Neural cell (in vitro differentiated cells): ENCODE results near the gene NOS1AP. TPM values are rescaled to one million over a fixed set of nuclear protein-coding genes. Genes with fewer than 3 reads are reported as not detected.

Experiments
- H2AFZ ChIP-seq: fragments of 200-600, 300-800 bp; sonication (generic), shearing (Covaris generic); 2 replicates; pipeline ENCODE4 v1.6.0; 2014; ENCODE audit warnings: low read depth, mild to moderate bottlenecking, antibody characterized with exemption, low read length, moderate library complexity
- H3F3A ChIP-seq: fragments of 200-600 bp; shearing (Covaris generic); 2 replicates; pipeline ENCODE4 v1.6.1; 2016; ENCODE audit warnings: mild to moderate bottlenecking, moderate library complexity, mixed read lengths, antibody characterized with exemption, low read length; ENCODE audit not compliant: insufficient read depth, poor library complexity, severe bottlenecking
- H3K27ac ChIP-seq: fragments of 200-600, 300-800 bp; sonication (generic), shearing (Covaris generic); 2 replicates; pipeline ENCODE4 v1.5.1; 2014; ENCODE audit warnings: mild to moderate bottlenecking, low read length, moderate library complexity
- H3K27me3 ChIP-seq: fragments of 300-800, 200-600 bp; sonication (generic), shearing (Covaris generic); 2 replicates; pipeline ENCODE4 v1.6.0; 2014; ENCODE audit warnings: mild to moderate bottlenecking, low read depth, low read length, moderate library complexity; ENCODE audit not compliant: insufficient read depth
- H3K36me3 ChIP-seq: fragments of 300-800, 200-600 bp; sonication (generic), shearing (Covaris generic); 2 replicates; pipeline ENCODE4 v1.5.1; 2014; ENCODE audit warnings: mild to moderate bottlenecking, antibody characterized with exemption, low read length, moderate library complexity; ENCODE audit not compliant: insufficient read depth
- H3K4me2 ChIP-seq: fragments of 300-800, 200-600 bp; sonication (generic), shearing (Covaris generic); 2 replicates; pipeline ENCODE4 v1.6.0; 2014; ENCODE audit warnings: mild to moderate bottlenecking, low read length
- H3K4me3 ChIP-seq: fragments of 300-800, 200-600 bp; sonication (generic), shearing (Covaris generic); 2 replicates; pipeline ENCODE4 v1.5.1; 2014; ENCODE audit warnings: mild to moderate bottlenecking, low read length, moderate library complexity
- H3K79me2 ChIP-seq: fragments of 200-600 bp; shearing (Covaris generic); replicated peaks from 2 replicates; pipeline ENCODE4 v1.6.0; 2014; ENCODE audit warnings: mild to moderate bottlenecking, low read length, moderate library complexity; ENCODE audit not compliant: insufficient read depth
- H3K9ac ChIP-seq: fragments of 300-800, 200-600 bp; sonication (generic), shearing (Covaris generic); 2 replicates; pipeline ENCODE4 v1.6.1; 2016; ENCODE audit warnings: mild to moderate bottlenecking, low read length, mixed read lengths
- H3K9me2 ChIP-seq: fragments of 200-600 bp; shearing (Covaris generic); 2 replicates; pipeline ENCODE4 v1.6.1; 2016; ENCODE audit warnings: mild to moderate bottlenecking, low read length, mixed read lengths; ENCODE audit not compliant: insufficient read depth
- H3K9me3 ChIP-seq: fragments of 200-600, 300-800 bp; sonication (generic), shearing (Covaris generic); 2 replicates; pipeline ENCODE4 v1.6.1; 2016; ENCODE audit warnings: mild to moderate bottlenecking, mixed run types, low read length, moderate library complexity, mixed read lengths
- H4K20me1 ChIP-seq: fragments of 200-600 bp; shearing (Covaris generic); 2 replicates; pipeline ENCODE4 v1.6.1; 2016; ENCODE audit warnings: mild to moderate bottlenecking, mixed run types; ENCODE audit not compliant: insufficient read depth
- EP300 ChIP-seq: fragments of 450-650 bp; conservative IDR thresholded peaks from 2 replicates; pipeline ENCODE4 v1.6.1; 2014; ENCODE audit warnings: antibody characterized with exemption, mild to moderate bottlenecking, moderate library complexity; ENCODE audit not compliant: poor library complexity, severe bottlenecking
- EZH2 ChIP-seq: fragments of 200-600, 300-800 bp; shearing (Covaris generic), sonication (generic); IDR thresholded peaks from 2 replicates; pipeline ENCODE4 v1.6.1; 2014; ENCODE audit warnings: antibody characterized with exemption, low read length, borderline replicate concordance, mild to moderate bottlenecking; ENCODE audit not compliant: insufficient read depth, poor library complexity, severe bottlenecking
- MXI1 ChIP-seq: fragments of 450-650 bp; conservative IDR thresholded peaks from 2 replicates; pipeline ENCODE4 v1.6.1; 2014; ENCODE audit warnings: antibody characterized with exemption, mild to moderate bottlenecking; ENCODE audit not compliant: poor library complexity, severe bottlenecking
- POLR2AphosphoS5 ChIP-seq: IDR thresholded peaks from 2 replicates; pipeline ENCODE4 v1.6.1; 2012
- RAD21 ChIP-seq: fragments of 450-650 bp; conservative IDR thresholded peaks from 2 replicates; pipeline ENCODE4 v1.6.1; 2014; ENCODE audit warnings: antibody characterized with exemption, mild to moderate bottlenecking, moderate library complexity
- SMC3 ChIP-seq: fragments of 450-650 bp; conservative IDR thresholded peaks from 2 replicates; pipeline ENCODE4 v1.6.1; 2014; ENCODE audit warnings: antibody characterized with exemption, mild to moderate bottlenecking, moderate library complexity; ENCODE audit not compliant: poor library complexity
- TAF1 ChIP-seq: IDR thresholded peaks from 2 replicates; pipeline ENCODE4 v1.6.1; 2012; ENCODE audit warnings: low read depth
- polyA plus RNA-seq: library from polyadenylated mRNA; depleted of rRNA; stranded (reverse); fragments of >200 nt; gene quantifications from 2 replicates; pipeline ENCODE4 v1.2.3, GENCODE V29; 2014
- TF ChIP-seq, protein P1 (sequence below): IDR thresholded peaks from 2 replicates; pipeline ENCODE4 v1.6.1; 2012; ENCODE audit warnings: borderline replicate concordance

NOS1AP gene
- polyA plus RNA-seq, 1 donor from 2014 or later: 5.3 TPM

DNA sequence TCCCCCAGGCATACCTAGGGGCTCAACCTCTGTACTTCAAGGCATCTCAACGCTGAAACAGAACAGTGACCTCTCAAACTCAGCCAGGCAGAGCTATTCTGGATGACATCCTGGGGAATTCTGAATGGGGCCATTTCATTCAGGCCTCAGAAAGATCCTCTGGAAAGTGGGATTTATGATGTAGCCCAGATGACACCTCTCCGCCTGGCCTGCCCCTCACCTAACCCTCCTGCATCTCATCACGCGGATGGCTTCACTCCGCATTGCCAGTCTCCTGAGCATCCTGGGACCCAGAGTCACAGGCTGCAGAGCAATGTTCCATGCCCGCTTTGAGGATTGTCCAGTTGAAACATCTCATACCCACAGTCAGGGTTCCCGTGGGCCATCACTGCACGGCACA, 306.0 kb downstream of the NOS1AP start:
- Histone ChIP-seq H3K9me3 (no peaks in the 10 kb centered on the region), H3K36me3 (no peaks in the 10 kb centered on the region), H2AFZ (no peak overlapping the region), H3F3A (no peaks in the 10 kb centered on the region), H3K27ac (no peak overlapping the region), H3K27me3 (no peaks in the 10 kb centered on the region), H3K79me2 (no peaks in the 10 kb centered on the region), H3K4me3 (no peak overlapping the region), H4K20me1 (no peaks in the 10 kb centered on the region), H3K9me2 (no peaks in the 10 kb centered on the region), H3K4me2 (no peak overlapping the region), H3K9ac (no peak overlapping the region)
- no peak for TF ChIP-seq RAD21
- no peak for TF ChIP-seq SMC3
- TF ChIP-seq, protein P1, sequence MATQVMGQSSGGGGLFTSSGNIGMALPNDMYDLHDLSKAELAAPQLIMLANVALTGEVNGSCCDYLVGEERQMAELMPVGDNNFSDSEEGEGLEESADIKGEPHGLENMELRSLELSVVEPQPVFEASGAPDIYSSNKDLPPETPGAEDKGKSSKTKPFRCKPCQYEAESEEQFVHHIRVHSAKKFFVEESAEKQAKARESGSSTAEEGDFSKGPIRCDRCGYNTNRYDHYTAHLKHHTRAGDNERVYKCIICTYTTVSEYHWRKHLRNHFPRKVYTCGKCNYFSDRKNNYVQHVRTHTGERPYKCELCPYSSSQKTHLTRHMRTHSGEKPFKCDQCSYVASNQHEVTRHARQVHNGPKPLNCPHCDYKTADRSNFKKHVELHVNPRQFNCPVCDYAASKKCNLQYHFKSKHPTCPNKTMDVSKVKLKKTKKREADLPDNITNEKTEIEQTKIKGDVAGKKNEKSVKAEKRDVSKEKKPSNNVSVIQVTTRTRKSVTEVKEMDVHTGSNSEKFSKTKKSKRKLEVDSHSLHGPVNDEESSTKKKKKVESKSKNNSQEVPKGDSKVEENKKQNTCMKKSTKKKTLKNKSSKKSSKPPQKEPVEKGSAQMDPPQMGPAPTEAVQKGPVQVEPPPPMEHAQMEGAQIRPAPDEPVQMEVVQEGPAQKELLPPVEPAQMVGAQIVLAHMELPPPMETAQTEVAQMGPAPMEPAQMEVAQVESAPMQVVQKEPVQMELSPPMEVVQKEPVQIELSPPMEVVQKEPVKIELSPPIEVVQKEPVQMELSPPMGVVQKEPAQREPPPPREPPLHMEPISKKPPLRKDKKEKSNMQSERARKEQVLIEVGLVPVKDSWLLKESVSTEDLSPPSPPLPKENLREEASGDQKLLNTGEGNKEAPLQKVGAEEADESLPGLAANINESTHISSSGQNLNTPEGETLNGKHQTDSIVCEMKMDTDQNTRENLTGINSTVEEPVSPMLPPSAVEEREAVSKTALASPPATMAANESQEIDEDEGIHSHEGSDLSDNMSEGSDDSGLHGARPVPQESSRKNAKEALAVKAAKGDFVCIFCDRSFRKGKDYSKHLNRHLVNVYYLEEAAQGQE: no peak
- no peak for TF ChIP-seq EZH2
- no peak for TF ChIP-seq POLR2AphosphoS5
- TF ChIP-seq EP300: no peak
- no peak for TF ChIP-seq TAF1
- no peak for TF ChIP-seq MXI1

DNA sequence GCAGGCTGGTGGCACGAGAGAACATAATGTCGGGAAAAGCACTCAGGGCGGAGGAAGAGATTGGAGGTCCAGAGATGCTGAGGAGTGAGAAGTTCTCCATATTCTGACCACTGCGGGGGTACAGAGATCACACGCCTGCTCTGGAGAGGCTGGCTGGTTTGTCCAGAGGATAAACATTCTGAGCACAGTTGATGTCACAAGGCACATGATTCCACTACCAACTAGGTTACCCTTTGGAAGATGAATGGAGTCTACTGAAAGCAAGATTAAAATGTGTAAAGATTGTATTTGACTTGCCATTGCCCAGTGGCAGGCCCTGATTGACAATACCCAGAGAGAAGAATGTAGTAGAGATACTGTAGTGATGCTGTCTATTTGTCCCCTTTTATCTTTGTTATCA, 307.2 kb downstream of the NOS1AP start, which contains the start of gene SPATA46:
Gene SPATA46 (minus strand): TSS at position 164 of the 400 bp plus-strand sequence. CDS start 64 bp downstream, at position 100.
- Histone ChIP-seq H3K9me3 (no peaks in the 10 kb centered on the region), H3K4me3 (no peak within 1 kb of the TSS), H3K27ac (no peak within 1 kb of the TSS), H3K36me3 (no peaks in the 10 kb centered on the region), H3K4me2 (no peak within 1 kb of the TSS), H3K27me3 (no peaks in the 10 kb centered on the region), H3K79me2 (no peaks in the 10 kb centered on the region), H4K20me1 (no peaks in the 10 kb centered on the region), H3F3A (no peaks in the 10 kb centered on the region), H3K9ac (no peak within 1 kb of the TSS), H3K9me2 (no peaks in the 10 kb centered on the region), H2AFZ (no peak within 1 kb of the TSS)
- TF ChIP-seq, protein P1: no peak
- TF ChIP-seq SMC3 (no peak), POLR2AphosphoS5 (no peak), EP300 (no peak)
